HG03457 (cell line): ENCODE measurements around the gene TOMM70.
"Not testable (repeated sequence)": the region's sequence is repeated elsewhere in the genome, so short reads cannot be mapped to it uniquely, and the experiment has no call there.

Source experiments
- ATAC-seq: cut with Tn5 transposase; IDR thresholded peaks from one replicate; pipeline ENCODE4 v1.9.1; 2021; ENCODE audit warnings: moderate number of reproducible peaks; ENCODE audit not compliant: unreplicated experiment

The TOMM70 gene

GRCh38 chr3:100329800-100330489, 70.9 kb downstream of the TOMM70 start:
- ATAC-seq = no peak

GRCh38 chr3:100327377-100327776, 73.5 kb downstream of the TOMM70 start:
- not testable (repeated sequence) for ATAC-seq

GRCh38 chr3:100325827-100326226, 75.1 kb downstream of the TOMM70 start:
- no peak for ATAC-seq

- no peak for ATAC-seq
These were observed 76.8 kb downstream of the TOMM70 start for GRCh38 chr3:100324044-100324443.

GRCh38 chr3:100319951-100320350, 80.9 kb downstream of the TOMM70 start:
- ATAC-seq = no peak

GRCh38 chr3:100317912-100318311, 83.0 kb downstream of the TOMM70 start:
- ATAC-seq = no peak

- ATAC-seq = no peak
These were observed 84.2 kb downstream of the TOMM70 start for GRCh38 chr3:100316641-100317069.
